GM21717 (cell line): ENCODE results near the gene IL17RD.

Experiments used
- ATAC-seq: cut with Tn5 transposase; IDR thresholded peaks from one replicate; pipeline ENCODE4 v1.9.1; 2021; ENCODE audit warnings: mild to moderate bottlenecking, moderate library complexity; ENCODE audit not compliant: unreplicated experiment

IL17RD gene

GRCh38 chr3:57158813-57159738 lies 6.1 kb downstream of the IL17RD start:
- ATAC-seq = no peak

GRCh38 chr3:57158325-57158724 lies 6.8 kb downstream of the IL17RD start:
- no peak for ATAC-seq

GRCh38 chr3:57157545-57157944 lies 7.6 kb downstream of the IL17RD start:
- ATAC-seq = no peak

- ATAC-seq = no peak
These were observed 9.9 kb downstream of the IL17RD start for GRCh38 chr3:57155310-57155643.

- no peak for ATAC-seq
These were observed 10.5 kb downstream of the IL17RD start for GRCh38 chr3:57154470-57155309.

- no peak for ATAC-seq
These were observed 12.7 kb downstream of the IL17RD start for GRCh38 chr3:57152151-57153143.

- no peak for ATAC-seq
These were observed 13.4 kb downstream of the IL17RD start for GRCh38 chr3:57151749-57152148.

- no peak for ATAC-seq
These were observed 14.1 kb downstream of the IL17RD start for GRCh38 chr3:57151021-57151449.

- ATAC-seq = no peak
These were observed 15.0 kb downstream of the IL17RD start for GRCh38 chr3:57150113-57150581.

- ATAC-seq = no peak
These were observed 18.1 kb downstream of the IL17RD start for GRCh38 chr3:57147071-57147470.

GRCh38 chr3:57145852-57146251 lies 19.3 kb downstream of the IL17RD start:
- no peak for ATAC-seq

GRCh38 chr3:57144952-57145351 lies 20.2 kb downstream of the IL17RD start:
- ATAC-seq = no peak

GRCh38 chr3:57143886-57144459 lies 21.2 kb downstream of the IL17RD start:
- no peak for ATAC-seq

- ATAC-seq = no peak
These were observed 22.8 kb downstream of the IL17RD start for GRCh38 chr3:57142411-57142723.

- ATAC-seq = no peak
These were observed 23.3 kb downstream of the IL17RD start for GRCh38 chr3:57141719-57142410.

GRCh38 chr3:57140894-57141293 lies 24.3 kb downstream of the IL17RD start:
- no peak for ATAC-seq

- no peak for ATAC-seq
These were observed 29.0 kb downstream of the IL17RD start for GRCh38 chr3:57135964-57136719.

GRCh38 chr3:57133157-57133556 lies 32.0 kb downstream of the IL17RD start:
- no peak for ATAC-seq

- ATAC-seq = no peak
These were observed 32.5 kb downstream of the IL17RD start for GRCh38 chr3:57132674-57133073.
